ENCODE results near the gene AIDA.

DNA sequence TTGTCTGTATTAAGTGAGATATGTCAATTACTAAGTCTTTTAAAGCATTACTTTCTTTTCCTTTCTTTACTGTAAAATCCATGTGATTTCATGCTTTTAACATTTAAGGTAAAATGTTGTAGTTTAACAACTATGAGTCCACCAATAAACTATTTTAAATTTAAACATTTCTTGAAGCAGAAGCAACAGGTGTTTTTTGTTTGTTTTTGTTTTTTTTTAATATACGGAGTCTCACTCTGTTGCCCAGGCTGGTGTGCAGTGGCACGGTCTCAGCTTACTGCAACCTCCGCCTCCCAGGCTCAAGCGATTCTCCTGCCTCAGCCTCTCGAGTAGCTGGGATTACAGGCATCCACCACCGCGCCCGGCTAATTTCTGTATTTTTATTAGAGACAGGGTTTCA is 15.6 kb downstream of the AIDA start:
- TF ChIP-seq CTCF (IDR thresholded peaks at IDR 0.05; ENCODE audit: insufficient read depth, low read length) = no peak
- TF ChIP-seq, protein P1, sequence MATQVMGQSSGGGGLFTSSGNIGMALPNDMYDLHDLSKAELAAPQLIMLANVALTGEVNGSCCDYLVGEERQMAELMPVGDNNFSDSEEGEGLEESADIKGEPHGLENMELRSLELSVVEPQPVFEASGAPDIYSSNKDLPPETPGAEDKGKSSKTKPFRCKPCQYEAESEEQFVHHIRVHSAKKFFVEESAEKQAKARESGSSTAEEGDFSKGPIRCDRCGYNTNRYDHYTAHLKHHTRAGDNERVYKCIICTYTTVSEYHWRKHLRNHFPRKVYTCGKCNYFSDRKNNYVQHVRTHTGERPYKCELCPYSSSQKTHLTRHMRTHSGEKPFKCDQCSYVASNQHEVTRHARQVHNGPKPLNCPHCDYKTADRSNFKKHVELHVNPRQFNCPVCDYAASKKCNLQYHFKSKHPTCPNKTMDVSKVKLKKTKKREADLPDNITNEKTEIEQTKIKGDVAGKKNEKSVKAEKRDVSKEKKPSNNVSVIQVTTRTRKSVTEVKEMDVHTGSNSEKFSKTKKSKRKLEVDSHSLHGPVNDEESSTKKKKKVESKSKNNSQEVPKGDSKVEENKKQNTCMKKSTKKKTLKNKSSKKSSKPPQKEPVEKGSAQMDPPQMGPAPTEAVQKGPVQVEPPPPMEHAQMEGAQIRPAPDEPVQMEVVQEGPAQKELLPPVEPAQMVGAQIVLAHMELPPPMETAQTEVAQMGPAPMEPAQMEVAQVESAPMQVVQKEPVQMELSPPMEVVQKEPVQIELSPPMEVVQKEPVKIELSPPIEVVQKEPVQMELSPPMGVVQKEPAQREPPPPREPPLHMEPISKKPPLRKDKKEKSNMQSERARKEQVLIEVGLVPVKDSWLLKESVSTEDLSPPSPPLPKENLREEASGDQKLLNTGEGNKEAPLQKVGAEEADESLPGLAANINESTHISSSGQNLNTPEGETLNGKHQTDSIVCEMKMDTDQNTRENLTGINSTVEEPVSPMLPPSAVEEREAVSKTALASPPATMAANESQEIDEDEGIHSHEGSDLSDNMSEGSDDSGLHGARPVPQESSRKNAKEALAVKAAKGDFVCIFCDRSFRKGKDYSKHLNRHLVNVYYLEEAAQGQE (IDR thresholded peaks at IDR 0.05; ENCODE audit: insufficient replicate concordance, low read depth) = no peak
- TF ChIP-seq POLR2AphosphoS5 (IDR thresholded peaks at IDR 0.05; ENCODE audit: low read depth) = no peak
- TF ChIP-seq GABPA (IDR thresholded peaks at IDR 0.05; ENCODE audit: low read depth) = no peak

Measured in HL-60 (cell line).